ENCODE measurements around the gene SPACDR. TPM values are rescaled to one million over a fixed set of nuclear protein-coding genes. Genes with fewer than 3 reads are reported as not detected.

SPACDR gene
- total RNA-seq, 1 experiment from 2014 or later: 2.4 TPM

DNA sequence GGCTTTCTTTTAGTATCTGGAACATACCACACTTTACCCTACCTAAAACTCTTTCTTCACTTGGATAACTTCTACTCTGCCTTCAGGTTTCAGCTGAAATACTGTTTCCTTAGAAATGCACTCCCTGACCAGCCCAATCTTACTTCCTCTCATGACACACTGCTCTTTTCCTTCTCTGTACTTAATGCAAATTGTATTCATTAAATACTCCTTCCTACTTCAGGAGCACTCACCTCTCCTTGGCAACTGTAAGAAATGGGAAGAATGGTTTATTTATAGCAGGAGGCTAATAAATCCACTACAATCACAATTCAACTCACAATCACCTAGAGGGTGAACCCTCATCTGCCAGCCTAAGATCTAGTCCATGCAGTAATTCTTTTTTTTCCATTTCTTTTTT is 50.7 kb downstream of the SPACDR start:
- no peak for DNase-seq (ENCODE audit: low read depth)

DNA sequence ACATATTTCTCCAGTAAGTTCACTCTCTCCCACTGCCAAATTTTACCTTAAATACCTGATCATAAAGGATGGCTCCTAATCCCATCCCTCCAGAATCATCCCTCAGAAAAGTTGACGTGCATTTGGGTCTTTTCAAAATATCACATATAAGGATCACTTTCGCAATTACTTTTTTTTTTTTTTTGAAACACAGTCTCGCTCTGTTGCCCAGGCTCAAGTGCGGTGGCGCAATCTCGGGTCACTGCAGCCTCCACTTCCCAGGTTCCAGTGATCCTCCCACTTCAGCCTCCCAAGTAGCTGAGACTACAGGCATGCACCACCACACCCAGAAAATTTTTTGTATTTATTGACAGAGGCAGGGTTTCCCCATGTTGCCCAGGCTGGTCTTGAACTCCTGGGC is 53.0 kb downstream of the SPACDR start:
- DNase-seq (ENCODE audit: low read depth): no peak

DNA sequence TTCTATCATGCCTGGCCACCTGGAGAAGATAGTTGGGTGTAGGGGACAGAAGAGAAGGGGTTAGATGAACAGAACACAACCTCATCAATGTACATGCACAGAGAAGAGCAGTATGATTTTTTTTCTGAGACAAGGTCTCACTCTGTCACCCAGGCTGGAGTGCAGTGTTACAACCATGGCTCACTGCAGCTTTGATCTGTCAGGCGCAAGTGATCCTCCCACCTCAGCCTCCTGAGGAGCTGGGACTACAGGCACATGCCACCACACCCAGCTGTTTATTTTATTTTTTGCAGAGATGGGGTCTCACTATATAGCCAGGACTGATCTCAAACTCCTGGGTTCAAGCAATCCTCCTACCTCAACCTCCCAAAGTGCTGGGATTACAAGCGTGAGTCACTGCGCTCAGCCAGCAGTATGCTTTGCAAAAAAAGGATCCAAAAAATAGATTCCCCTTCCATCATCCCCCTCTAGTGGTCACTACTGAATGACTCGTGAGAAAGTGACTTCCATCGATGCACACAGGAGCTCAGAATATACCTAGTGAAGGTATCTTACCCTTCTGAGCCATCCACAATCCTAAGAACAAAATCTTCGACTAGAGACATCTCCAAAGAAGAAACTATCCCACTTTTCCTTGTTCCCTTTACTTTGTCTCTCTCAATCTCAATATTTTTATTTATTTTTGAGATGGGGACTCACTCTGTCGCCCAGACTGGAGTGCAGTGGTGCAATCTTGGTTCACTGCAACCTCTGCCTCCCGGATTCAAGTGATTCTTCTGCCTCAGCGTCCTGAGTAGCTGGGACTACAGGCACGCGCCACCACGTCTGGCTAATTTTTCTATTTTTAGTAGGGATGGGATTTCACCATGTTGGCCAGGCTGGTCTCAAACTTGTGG is 56.5 kb downstream of the SPACDR start:
- peak; percentile 85 for DNase-seq (ENCODE audit: low read depth)

DNA sequence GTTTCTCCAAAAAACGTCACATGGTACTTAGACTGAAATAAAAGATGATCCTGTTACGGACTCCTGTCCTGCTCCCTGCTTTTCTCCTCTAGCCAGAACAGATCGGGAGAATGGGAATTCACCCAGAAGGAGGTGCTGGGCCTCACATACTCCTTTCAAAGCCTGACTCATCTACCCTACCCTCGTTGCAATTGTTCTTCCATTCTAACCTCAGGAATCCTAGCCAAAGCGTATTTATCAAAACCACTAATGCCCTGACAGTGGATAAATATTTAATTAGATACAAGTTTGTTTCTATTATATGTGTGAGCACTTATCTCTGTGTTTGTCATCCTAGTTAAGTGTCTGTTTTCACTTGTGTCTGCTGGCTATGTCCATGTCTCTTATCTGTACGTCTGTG is 57.3 kb downstream of the SPACDR start:
- DNase-seq (ENCODE audit: low read depth): peak; percentile 86

Other genes with a start within 250 kb of the SPACDR start
- not detected in 2 replicates for gene PVRIG, start 244.3 kb downstream of the SPACDR start, total RNA-seq (2014; rRNA removed; shearing (Covaris generic))
- gene SPDYE3, start 156.6 kb downstream of the SPACDR start, total RNA-seq (2014; rRNA removed; shearing (Covaris generic)): not detected in 2 replicates
- 7.0 and 8.0 TPM in 2 replicates for gene PILRB, start 106.1 kb downstream of the SPACDR start, total RNA-seq (2014; rRNA removed; shearing (Covaris generic))
- gene PILRA, start 90.8 kb downstream of the SPACDR start, total RNA-seq (2014; rRNA removed; shearing (Covaris generic)): 0.54 TPM in 1 of 2 replicates, not detected in the other
- gene ZCWPW1, start 35.6 kb downstream of the SPACDR start, total RNA-seq (2014; rRNA removed; shearing (Covaris generic)): 5.2 and 7.8 TPM in 2 replicates
- 32.7 and 48.2 TPM in 2 replicates for gene MEPCE, start 34.4 kb downstream of the SPACDR start, total RNA-seq (2014; rRNA removed; shearing (Covaris generic))
- 17.7 and 23.7 TPM in 2 replicates for gene PPP1R35, start 27.8 kb downstream of the SPACDR start, total RNA-seq (2014; rRNA removed; shearing (Covaris generic))
- 28.1 and 43.6 TPM in 2 replicates for gene TSC22D4, start 15.0 kb upstream of the SPACDR start, total RNA-seq (2014; rRNA removed; shearing (Covaris generic))
- gene NYAP1, start 19.7 kb upstream of the SPACDR start, total RNA-seq (2014; rRNA removed; shearing (Covaris generic)): 0.02 TPM in 1 of 2 replicates, not detected in the other
- gene AGFG2, start 74.9 kb upstream of the SPACDR start, total RNA-seq (2014; rRNA removed; shearing (Covaris generic)): 10.9 and 24.0 TPM in 2 replicates
- gene SAP25, start 109.6 kb upstream of the SPACDR start, total RNA-seq (2014; rRNA removed; shearing (Covaris generic)): not detected in 2 replicates
- 12.2 and 16.0 TPM in 2 replicates for gene LRCH4, start 121.9 kb upstream of the SPACDR start, total RNA-seq (2014; rRNA removed; shearing (Covaris generic))
- gene FBXO24, start 122.1 kb upstream of the SPACDR start, total RNA-seq (2014; rRNA removed; shearing (Covaris generic)): 0.05 and 0.44 TPM in 2 replicates
- gene PCOLCE, start 138.1 kb upstream of the SPACDR start, total RNA-seq (2014; rRNA removed; shearing (Covaris generic)): 7.8 and 10.3 TPM in 2 replicates
- 15.6 and 22.0 TPM in 2 replicates for gene MOSPD3, start 148.3 kb upstream of the SPACDR start, total RNA-seq (2014; rRNA removed; shearing (Covaris generic))
- gene TFR2, start 177.3 kb upstream of the SPACDR start, total RNA-seq (2014; rRNA removed; shearing (Covaris generic)): 1.6 and 1.8 TPM in 2 replicates
- not detected in 2 replicates for gene ACTL6B, start 192.2 kb upstream of the SPACDR start, total RNA-seq (2014; rRNA removed; shearing (Covaris generic))
- gene GNB2, start 209.5 kb upstream of the SPACDR start, total RNA-seq (2014; rRNA removed; shearing (Covaris generic)): 88.6 and 151 TPM in 2 replicates
- 4.0 and 12.2 TPM in 2 replicates for gene GIGYF1, start 230.0 kb upstream of the SPACDR start, total RNA-seq (2014; rRNA removed; shearing (Covaris generic))
- gene POP7, start 241.9 kb upstream of the SPACDR start, total RNA-seq (2014; rRNA removed; shearing (Covaris generic)): 55.9 and 69.5 TPM in 2 replicates

Measured in M059J (cell line).